Small intestine (tissue), 7 donors: ENCODE measurements around the gene NIT2. TPM values are rescaled to one million over a fixed set of nuclear protein-coding genes. Genes with fewer than 3 reads are reported as not detected.
A peak's percentile ranks its signal among the peaks of the same experiment; 100 is the strongest.
"Not testable (repeated sequence)": the region's sequence is repeated elsewhere in the genome, so short reads cannot be mapped to it uniquely, and the experiment has no call there.

Experiments used
- DNase-seq, 2 donors: peaks; one replicate each; pipeline versions ENCODE4 v3.0.0 to v3.0.0-alpha.2; 2013
- FAIRE-seq: peaks from 2 replicates; lab custom pipeline; 2012; peaks lifted over from hg19 to GRCh38; lab: Jason Lieb, UNC
- H3K27ac ChIP-seq, 3 donors: one replicate each; pipeline ENCODE4 v1.5.1; 2013; ENCODE audit warnings: low read length in 2 of 3, mild to moderate bottlenecking in 2 of 3, control low read depth in 1 of 3, inconsistent platforms in 1 of 3, low read depth in 1 of 3, moderate library complexity in 1 of 3
- H3K27me3 ChIP-seq, 3 donors: one replicate each; pipeline ENCODE4 v1.6.1; 2013; ENCODE audit warnings: low read length in 3 of 3, inconsistent platforms in 1 of 3; ENCODE audit not compliant: control insufficient read depth in 3 of 3, insufficient read depth in 3 of 3
- H3K36me3 ChIP-seq, 3 donors: one replicate each; pipeline ENCODE4 v1.6.1; 2013; ENCODE audit warnings: low read length in 3 of 3, inconsistent platforms in 1 of 3, low read depth in 1 of 3, mild to moderate bottlenecking in 1 of 3, moderate library complexity in 1 of 3; ENCODE audit not compliant: control insufficient read depth in 3 of 3, insufficient read depth in 2 of 3
- H3K4me1 ChIP-seq, 3 donors: one replicate each; pipeline ENCODE4 v1.6.1; 2013; ENCODE audit warnings: low read length in 2 of 3, inconsistent platforms in 1 of 3, low read depth in 1 of 3, mild to moderate bottlenecking in 1 of 3, moderate library complexity in 1 of 3; ENCODE audit not compliant: control insufficient read depth in 3 of 3, insufficient read depth in 2 of 3
- H3K4me3 ChIP-seq, 3 donors: one replicate each; pipeline ENCODE4 v1.5.1; 2013; ENCODE audit warnings: low read length in 3 of 3, control low read depth in 1 of 3, inconsistent platforms in 1 of 3, low read depth in 1 of 3, mild to moderate bottlenecking in 1 of 3, moderate library complexity in 1 of 3
- H3K9me3 ChIP-seq, 2 donors: one replicate each; pipeline ENCODE4 v1.6.1; 2013; ENCODE audit warnings: low read depth in 1 of 2, low read length in 1 of 2; ENCODE audit not compliant: control insufficient read depth in 2 of 2, insufficient read depth in 1 of 2
- WGBS, 3 donors: extraction: QIAGEN DNeasy Blood & Tissue Kit; methylation state at CpG; one replicate each; pipeline ENCODE4 v1.1.7; 2013; 5-methylcytosine and 5-hydroxymethylcytosine counted together
- polyA plus RNA-seq, 4 donors: library from polyadenylated mRNA; stranded (reverse) in 3 of 4; unstranded in 1 of 4; fragments of 200-250 nt in 3 of 4; fragments of 120-200 nt in 1 of 4; gene quantifications; one replicate each; pipeline versions ENCODE4 v1.2.1 to v1.2.3, GENCODE V29; 2013
- donor health status: healthy with polysubstance abuse.
- donor health status: control.
- donor health status: control.
- donor health status: Bipolar disorder and iron deficiency.
- donor health status: healthy.

NIT2 gene
- polyA plus RNA-seq, 4 donors = 7.0 to 102 (median 16.1) TPM

DNA sequence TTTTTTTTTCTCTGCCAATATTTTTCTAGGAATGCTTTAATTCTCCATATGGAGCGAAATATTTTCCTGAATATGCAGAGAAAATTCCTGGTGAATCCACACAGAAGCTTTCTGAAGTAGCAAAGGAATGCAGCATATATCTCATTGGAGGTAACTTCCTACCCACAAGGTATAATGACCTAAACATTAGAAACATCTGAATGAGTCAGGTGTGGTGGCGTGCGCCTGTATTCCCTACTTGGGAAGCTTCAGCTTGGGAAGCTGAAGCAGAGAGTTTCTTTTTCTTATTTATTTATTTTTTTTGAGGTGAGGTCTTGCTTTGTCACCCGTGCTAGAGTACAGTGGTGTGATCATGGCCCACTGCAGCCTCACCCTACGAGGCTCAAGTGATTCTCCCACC, 5.2 kb downstream of the NIT2 start:
- Histone ChIP-seq H3K27ac (no peak overlapping the region), H3K36me3 (peaks cover 0 to 20% (median 4%) of the 10 kb centered on the region in 3 donors), H3K4me3 (no peak overlapping the region), H3K9me3 (no peaks in the 10 kb centered on the region), H3K27me3 (no peaks in the 10 kb centered on the region), H3K4me1 (peaks cover 0 to 14% (median 0%) of the 10 kb centered on the region in 3 donors)
- WGBS, 3 donors = 94 to 100% (median 99%) methylated on average over 5 of the region's 5 CpGs
- no peak for DNase-seq
- no peak for FAIRE-seq

DNA sequence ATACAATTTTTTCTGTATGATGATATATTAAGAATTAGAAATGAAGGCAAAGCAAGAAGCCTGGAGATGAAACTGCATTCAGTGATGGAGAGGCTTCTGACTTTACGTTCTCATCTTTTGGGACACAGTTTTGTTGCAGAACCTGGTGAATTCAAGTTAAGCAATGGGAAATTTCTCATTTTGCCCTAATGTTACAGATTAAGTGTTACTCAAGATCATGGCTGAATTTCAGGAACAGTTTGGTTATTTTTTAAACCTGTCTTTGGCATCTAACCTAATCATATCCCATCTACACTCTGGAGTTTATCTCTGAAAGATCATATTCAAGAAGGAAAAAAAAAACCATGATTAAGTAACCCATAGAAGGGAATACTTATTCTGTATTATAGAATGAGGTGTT, 6.0 kb downstream of the NIT2 start:
- Histone ChIP-seq H3K9me3 (no peaks in the 10 kb centered on the region), H3K4me1 (peaks cover 0 to 13% (median 0%) of the 10 kb centered on the region in 3 donors), H3K4me3 (no peak overlapping the region), H3K36me3 (peaks cover 0 to 26% (median 4%) of the 10 kb centered on the region in 3 donors), H3K27me3 (no peaks in the 10 kb centered on the region), H3K27ac (no peak overlapping the region)
- WGBS, 3 donors = 97 to 100% (median 99%) methylated on average over 1 of the region's 1 CpG
- DNase-seq (no peak), FAIRE-seq (no peak)

DNA sequence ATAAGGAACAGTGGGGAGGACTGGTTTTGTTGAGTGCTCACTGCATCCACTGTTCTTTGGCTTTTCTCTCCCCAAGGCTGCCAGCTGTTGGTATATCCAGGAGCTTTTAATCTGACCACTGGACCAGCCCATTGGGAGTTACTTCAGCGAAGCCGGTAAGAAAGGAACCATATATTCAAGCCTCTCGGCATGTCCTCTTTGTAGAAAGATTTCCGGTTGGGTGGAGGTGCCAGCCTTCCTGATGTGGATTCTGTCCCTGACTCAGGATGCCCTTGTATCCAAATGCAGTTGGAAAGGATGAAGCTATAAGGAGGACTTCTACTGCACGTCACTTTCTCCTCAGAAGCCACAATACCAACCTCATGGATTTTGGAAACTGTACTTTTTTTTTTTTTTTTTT, 14.2 kb downstream of the NIT2 start:
- H3K4me1 ChIP-seq = peaks cover 0 to 6% (median 0%) of the 10 kb centered on the region in 3 donors
- H3K4me3 ChIP-seq = no peak overlapping the region
- no peak overlapping the region for H3K27ac ChIP-seq
- DNase-seq (no peak), FAIRE-seq (no peak)
- peaks cover 11 to 39% (median 24%) of the 10 kb centered on the region in 3 donors for H3K36me3 ChIP-seq
- WGBS, 3 donors = 94 to 99% (median 98%) methylated on average over 5 of the region's 5 CpGs
- no peaks in the 10 kb centered on the region for H3K27me3 ChIP-seq
- H3K9me3 ChIP-seq = peaks cover 0 to 3% of the 10 kb centered on the region in 2 donors

DNA sequence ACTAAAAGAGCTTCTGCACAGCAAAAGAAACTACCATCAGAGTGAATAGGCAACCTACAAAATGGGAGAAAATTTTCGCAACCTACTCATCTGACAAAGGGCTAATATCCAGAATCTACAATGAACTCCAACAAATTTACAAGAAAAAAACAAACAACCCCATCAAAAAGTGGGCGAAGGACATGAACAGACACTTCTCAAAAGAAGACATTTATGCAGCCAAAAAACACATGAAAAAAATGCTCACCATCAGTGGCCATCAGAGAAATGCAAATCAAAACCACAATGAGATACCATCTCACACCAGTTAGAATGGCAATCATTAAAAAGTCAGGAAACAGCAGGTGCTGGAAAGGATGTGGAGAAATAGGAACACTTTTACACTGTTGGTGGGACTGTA, 17.2 kb downstream of the NIT2 start:
- H3K36me3 ChIP-seq = peaks cover 9 to 44% (median 20%) of the 10 kb centered on the region in 3 donors
- not testable (repeated sequence) for H3K27me3 ChIP-seq, H3K27ac ChIP-seq, DNase-seq, FAIRE-seq, H3K9me3 ChIP-seq, H3K4me1 ChIP-seq, H3K4me3 ChIP-seq
- WGBS, 3 donors = 100% methylated on average over 2 of the region's 2 CpGs; no CpG with 5 or more reads in 2 of the 3 donors

DNA sequence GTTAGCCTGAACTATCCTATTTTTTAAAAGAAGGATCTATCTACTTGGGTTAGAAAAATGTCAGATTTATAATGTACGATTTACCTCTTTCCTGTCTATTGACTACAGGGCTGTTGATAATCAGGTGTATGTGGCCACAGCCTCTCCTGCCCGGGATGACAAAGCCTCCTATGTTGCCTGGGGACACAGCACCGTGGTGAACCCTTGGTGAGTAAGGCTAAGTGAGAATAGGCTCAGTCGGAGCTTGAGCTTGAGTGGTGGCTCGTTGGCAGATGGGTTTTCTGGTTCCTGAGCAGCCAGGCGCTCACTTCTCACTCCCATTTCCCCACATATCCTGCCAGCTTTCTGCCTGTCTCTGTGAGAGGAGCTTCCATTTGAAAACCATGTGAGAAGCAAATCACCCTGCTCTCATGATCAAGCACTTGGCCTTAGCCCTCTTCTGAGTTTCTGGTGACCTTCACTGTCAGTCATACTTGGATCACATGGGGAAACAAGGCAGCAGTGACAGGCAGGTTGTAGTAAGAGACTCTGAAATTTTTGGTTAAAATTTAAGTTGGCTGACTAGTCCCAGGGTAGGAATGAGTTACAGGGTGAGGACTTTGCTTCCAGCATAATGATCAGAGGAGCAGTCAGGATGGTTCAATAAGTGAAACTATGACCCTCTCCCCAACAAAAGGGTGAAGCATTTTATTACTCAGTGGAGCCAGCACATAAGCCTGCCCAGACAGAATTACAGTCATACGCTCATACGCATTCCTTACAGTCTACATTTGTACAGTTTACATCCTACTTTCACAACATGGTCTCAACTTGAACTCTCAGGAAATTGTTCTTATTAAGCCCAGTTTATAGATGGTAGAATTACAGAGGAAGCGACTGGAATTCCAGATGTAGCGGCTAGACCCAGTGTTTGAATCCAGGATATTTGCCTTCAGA, 18.0 kb downstream of the NIT2 start:
- Histone ChIP-seq H3K36me3 (peaks cover 9 to 41% (median 20%) of the 10 kb centered on the region in 3 donors), H3K4me3 (no peak overlapping the region), H3K27me3 (no peaks in the 10 kb centered on the region), H3K9me3 (peaks cover 0 to 3% of the 10 kb centered on the region in 2 donors), H3K27ac (peak overlapping the region in 1 of 3 donors; percentile 37), H3K4me1 (peaks cover 0 to 6% (median 0%) of the 10 kb centered on the region in 3 donors)
- FAIRE-seq (no peak), DNase-seq (peak in 1 of 2 donors; percentile 56)
- 92 to 97% (median 94%) methylated on average over 10 of the region's 10 CpGs for WGBS, 3 donors

DNA sequence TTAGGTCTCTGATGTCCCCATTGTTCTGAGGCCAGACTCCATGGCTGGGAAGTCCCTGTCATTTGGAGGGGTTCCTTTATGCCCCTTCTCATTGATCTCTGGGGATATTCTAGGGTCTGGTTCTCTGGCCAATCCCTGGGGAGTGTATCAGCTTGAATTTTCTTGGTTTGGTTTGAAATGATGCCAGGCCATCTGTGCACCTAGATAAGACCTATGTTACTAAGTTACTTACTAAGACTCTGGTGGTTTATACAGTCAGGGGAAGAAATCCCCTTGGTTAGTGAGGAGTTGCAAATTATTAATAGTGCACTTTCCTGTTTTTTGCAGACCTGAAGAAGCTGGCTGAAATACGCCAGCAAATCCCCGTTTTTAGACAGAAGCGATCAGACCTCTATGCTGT, 20.3 kb downstream of the NIT2 start:
- H3K4me3 ChIP-seq = no peak overlapping the region
- H3K4me1 ChIP-seq = peaks cover 0 to 10% (median 0%) of the 10 kb centered on the region in 3 donors
- DNase-seq (no peak), FAIRE-seq (no peak)
- H3K36me3 ChIP-seq = peaks cover 5 to 32% (median 6%) of the 10 kb centered on the region in 3 donors
- no peaks in the 10 kb centered on the region for H3K27me3 ChIP-seq
- H3K9me3 ChIP-seq = peaks cover 0 to 3% of the 10 kb centered on the region in 2 donors
- 93 to 95% (median 95%) methylated on average over 3 of the region's 3 CpGs for WGBS, 3 donors
- H3K27ac ChIP-seq = no peak overlapping the region

DNA sequence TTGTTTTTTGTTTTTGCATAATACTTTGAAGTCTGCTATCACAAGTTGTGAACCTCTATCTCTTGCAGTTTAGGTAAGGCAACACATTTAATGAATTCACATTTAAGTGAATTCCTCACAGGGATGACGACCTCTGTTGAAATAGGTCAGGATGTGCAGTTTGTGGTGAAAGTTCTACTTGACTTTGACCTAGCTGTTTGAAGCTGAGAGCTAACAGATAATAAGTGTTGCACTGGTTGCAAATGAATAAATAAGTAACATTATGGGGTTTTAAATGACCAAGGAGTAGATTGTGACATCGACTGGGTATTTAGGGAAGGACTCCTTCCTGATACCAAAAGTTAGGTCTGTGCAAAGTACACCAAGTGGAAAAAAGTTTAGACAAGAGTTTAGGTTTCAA, 23.9 kb downstream of the NIT2 start:
- no peak overlapping the region for H3K27ac ChIP-seq

DNA sequence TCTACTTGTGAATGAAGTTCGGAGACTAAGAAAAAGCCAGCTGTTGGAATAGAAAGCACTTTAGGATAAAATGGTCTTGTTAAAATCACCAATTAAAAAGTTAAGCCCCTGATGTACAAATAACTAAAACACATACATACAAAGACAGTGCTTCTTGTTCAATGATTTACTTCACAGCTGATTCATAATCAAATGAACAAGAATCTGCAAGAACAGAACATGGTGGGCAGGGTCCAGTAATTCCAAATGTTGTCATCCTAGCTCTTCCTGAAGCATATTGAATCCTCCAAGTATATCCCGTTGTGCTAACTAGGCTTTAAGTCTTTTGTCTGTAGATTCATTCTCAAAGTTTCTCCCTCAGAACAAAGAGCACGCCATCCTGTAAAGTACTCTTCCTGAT, 24.5 kb downstream of the NIT2 start:
- no peak for DNase-seq
- Histone ChIP-seq H3K27me3 (no peaks in the 10 kb centered on the region), H3K36me3 (peaks cover 0 to 20% (median 5%) of the 10 kb centered on the region in 3 donors), H3K9me3 (no peaks in the 10 kb centered on the region), H3K27ac (no peak overlapping the region), H3K4me1 (peaks cover 0 to 4% (median 0%) of the 10 kb centered on the region in 3 donors), H3K4me3 (no peak overlapping the region)
- FAIRE-seq = no peak
- 92 to 98% (median 92%) methylated on average over 3 of the region's 3 CpGs for WGBS, 3 donors

More for the DNA sequence above, 23.9 kb downstream of the NIT2 start:
- Histone ChIP-seq H3K36me3 (peaks cover 0 to 25% (median 4%) of the 10 kb centered on the region in 3 donors), H3K4me1 (peaks cover 0 to 6% (median 0%) of the 10 kb centered on the region in 3 donors), H3K27me3 (no peaks in the 10 kb centered on the region), H3K9me3 (no peaks in the 10 kb centered on the region), H3K4me3 (no peak overlapping the region)
- no peak for FAIRE-seq
- peak in 1 of 2 donors; percentile 51 for DNase-seq
- WGBS, 3 donors = 83 to 87% (median 86%) methylated on average over 2 of the region's 2 CpGs
